Endothelial cell (in vitro differentiated cells): ENCODE data around the gene RPL36A. TPM values are rescaled to one million over a fixed set of nuclear protein-coding genes. Genes with fewer than 3 reads are reported as not detected.

Experiments
- DNase-seq: peaks from one replicate; pipeline ENCODE4 v3.0.0; 2021; ENCODE audit warnings: low spot score
- H3K27ac Mint-ChIP-seq: one replicate; pipeline ENCODE4 v1.8.0; 2021; ENCODE audit warnings: mixed read lengths, inconsistent platforms; ENCODE audit not compliant: unreplicated experiment
- H3K27me3 Mint-ChIP-seq: one replicate; pipeline ENCODE4 v1.8.0; 2021; ENCODE audit warnings: mild to moderate bottlenecking, moderate library complexity, mixed read lengths, inconsistent platforms; ENCODE audit not compliant: unreplicated experiment
- H3K36me3 Mint-ChIP-seq: one replicate; pipeline ENCODE4 v1.8.0; 2021; ENCODE audit warnings: mild to moderate bottlenecking, low read depth, mixed read lengths, inconsistent platforms; ENCODE audit not compliant: unreplicated experiment
- H3K4me1 Mint-ChIP-seq: one replicate; pipeline ENCODE4 v1.8.0; 2021; ENCODE audit warnings: mild to moderate bottlenecking, mixed read lengths, inconsistent platforms; ENCODE audit not compliant: unreplicated experiment
- H3K4me3 Mint-ChIP-seq: one replicate; pipeline ENCODE4 v1.8.0; 2021; ENCODE audit warnings: mild to moderate bottlenecking, mixed read lengths, inconsistent platforms; ENCODE audit not compliant: unreplicated experiment
- H3K9me3 Mint-ChIP-seq: one replicate; pipeline ENCODE4 v1.8.0; 2021; ENCODE audit warnings: mixed read lengths, inconsistent platforms; ENCODE audit not compliant: unreplicated experiment
- CTCF ChIP-seq: fragments of 200-600 bp; sonication (generic); IDR thresholded peaks from one replicate; pipeline ENCODE4 v1.5.0; 2021; ENCODE audit warnings: antibody characterized with exemption; ENCODE audit not compliant: unreplicated experiment
- total RNA-seq: library from RNA; stranded (reverse); fragmentation: NEBNext Ultra II Directional; extraction: Animal tissue kit (Norgen Biotek cat#: 25700); gene quantifications from one replicate; pipeline ENCODE4 v1.2.1, GENCODE V29; 2021; ENCODE audit not compliant: unreplicated experiment

RPL36A gene
- total RNA-seq, 1 donor from 2014 or later: 225 TPM

GRCh38 chrX:101429934-101430333 lies 39.1 kb downstream of the RPL36A start:
- no peak for TF ChIP-seq CTCF
- H3K4me3 Mint-ChIP-seq: peak overlapping the region; percentile 37
- H3K9me3 Mint-ChIP-seq: no peaks in the 10 kb centered on the region
- peaks cover 35% of the 10 kb centered on the region for H3K36me3 Mint-ChIP-seq
- DNase-seq: no peak
- peaks cover 1% of the 10 kb centered on the region for H3K27me3 Mint-ChIP-seq
- no peak overlapping the region for H3K27ac Mint-ChIP-seq
- H3K4me1 Mint-ChIP-seq: no peaks in the 10 kb centered on the region

GRCh38 chrX:101430457-101431078 lies 39.8 kb downstream of the RPL36A start:
- Mint-ChIP-seq H3K36me3 (peaks cover 31% of the 10 kb centered on the region), H3K27me3 (peaks cover 2% of the 10 kb centered on the region), H3K4me3 (no peak overlapping the region)

GRCh38 chrX:101442085-101442484 lies 51.3 kb downstream of the RPL36A start:
- no peak overlapping the region for H3K4me3 Mint-ChIP-seq
- H3K9me3 Mint-ChIP-seq: no peaks in the 10 kb centered on the region
- H3K4me1 Mint-ChIP-seq: no peaks in the 10 kb centered on the region
- no peak for TF ChIP-seq CTCF
- H3K27ac Mint-ChIP-seq: no peak overlapping the region
- peaks cover 55% of the 10 kb centered on the region for H3K36me3 Mint-ChIP-seq
- DNase-seq: no peak
- peaks cover 2% of the 10 kb centered on the region for H3K27me3 Mint-ChIP-seq

More at GRCh38 chrX:101430457-101431078, 39.8 kb downstream of the RPL36A start:
- Mint-ChIP-seq H3K4me1 (no peaks in the 10 kb centered on the region), H3K9me3 (no peaks in the 10 kb centered on the region), H3K27ac (no peak overlapping the region)
- no peak for DNase-seq
- TF ChIP-seq CTCF: no peak

Other genes with a start within 250 kb of the RPL36A start
- 1.6 TPM for gene DRP2, start 171.2 kb upstream of the RPL36A start, total RNA-seq
- gene TAF7L, start 99.7 kb upstream of the RPL36A start, total RNA-seq: 0.31 TPM
- gene TIMM8A, start 42.3 kb upstream of the RPL36A start, total RNA-seq: 12.5 TPM
- gene BTK, start 4.8 kb upstream of the RPL36A start, total RNA-seq: 9.4 TPM
- 37.8 TPM for gene GLA, start 16.9 kb downstream of the RPL36A start, total RNA-seq
- 53.2 TPM for gene HNRNPH2, start 17.2 kb downstream of the RPL36A start, total RNA-seq
- gene ARMCX4, start 94.4 kb downstream of the RPL36A start, total RNA-seq: 17.9 TPM
- 35.2 TPM for gene ARMCX1, start 159.5 kb downstream of the RPL36A start, total RNA-seq
- 123 TPM for gene ARMCX6, start 227.0 kb downstream of the RPL36A start, total RNA-seq
- 102 TPM for gene ARMCX3, start 232.1 kb downstream of the RPL36A start, total RNA-seq